IPS-18c (cell line): Measurements from ENCODE around the gene MYBPH.

ENCODE experiments used
- H3K4me3 ChIP-seq: 2 replicates; pipeline ENCODE4 v1.7.0; 2013; ENCODE audit warnings: low read depth, mild to moderate bottlenecking, low read length, moderate library complexity; ENCODE audit not compliant: insufficient read depth
- H3K9me3 ChIP-seq: one replicate; pipeline ENCODE4 v1.6.1; 2013; ENCODE audit warnings: mild to moderate bottlenecking, low read length, moderate library complexity; ENCODE audit not compliant: control insufficient read depth, insufficient read depth

Gene MYBPH

DNA sequence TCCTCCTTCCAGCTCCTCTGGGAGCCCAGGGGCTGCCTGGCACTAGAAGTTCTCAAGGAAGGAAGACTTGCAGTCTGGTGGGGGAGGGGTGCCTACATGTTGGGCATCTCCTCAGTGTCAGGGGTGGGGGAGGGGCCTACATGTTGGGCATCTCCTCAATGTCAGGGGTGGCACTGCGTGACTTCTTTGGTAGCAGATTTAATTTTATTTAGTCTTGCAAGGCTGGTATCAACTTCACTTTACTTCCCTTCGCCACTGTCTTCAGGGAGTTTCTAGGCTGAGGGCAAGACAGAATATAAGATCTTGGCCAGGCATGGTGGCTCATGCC, 29.6 kb downstream of the MYBPH start:
- no peak overlapping the region for H3K4me3 ChIP-seq

DNA sequence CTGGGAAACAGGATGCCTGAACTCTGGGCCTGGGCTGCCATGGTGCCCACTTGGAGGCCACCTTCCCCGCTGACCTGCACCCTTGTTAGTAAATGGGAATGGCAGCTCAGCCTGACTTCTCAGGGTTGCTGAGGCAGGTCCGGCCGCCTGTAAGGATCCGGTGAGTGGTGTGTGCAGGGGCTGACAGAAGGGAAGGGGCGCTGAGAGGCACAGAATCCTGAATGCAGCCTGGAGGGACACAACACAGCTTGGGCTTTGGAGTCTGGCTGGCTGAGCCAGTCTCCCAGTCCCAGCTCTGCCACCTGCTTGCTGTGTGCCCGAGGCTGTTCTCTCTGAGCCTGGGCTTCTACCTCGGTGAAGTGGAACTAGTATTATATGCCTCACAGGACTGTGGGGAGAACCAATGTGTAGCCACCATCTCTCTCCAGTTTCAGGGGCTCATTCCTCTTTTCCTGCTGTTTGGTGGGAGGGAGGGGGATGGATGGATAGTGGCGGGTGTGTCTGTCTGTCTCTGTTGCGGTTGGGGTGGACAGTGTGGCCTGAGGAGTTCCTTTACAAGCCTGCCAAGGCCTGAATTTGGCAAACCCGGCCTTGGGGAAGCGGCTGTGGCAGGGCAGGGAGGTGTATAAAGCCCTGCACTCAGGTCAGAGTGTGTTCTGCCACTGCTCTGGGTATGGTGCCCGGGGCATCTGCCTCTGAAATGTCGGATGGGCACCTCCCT, 30.1 kb downstream of the MYBPH start:
- no peak overlapping the region for H3K4me3 ChIP-seq
- no peaks in the 10 kb centered on the region for H3K9me3 ChIP-seq

More for the DNA sequence above, 29.6 kb downstream of the MYBPH start:
- H3K9me3 ChIP-seq = no peaks in the 10 kb centered on the region

DNA sequence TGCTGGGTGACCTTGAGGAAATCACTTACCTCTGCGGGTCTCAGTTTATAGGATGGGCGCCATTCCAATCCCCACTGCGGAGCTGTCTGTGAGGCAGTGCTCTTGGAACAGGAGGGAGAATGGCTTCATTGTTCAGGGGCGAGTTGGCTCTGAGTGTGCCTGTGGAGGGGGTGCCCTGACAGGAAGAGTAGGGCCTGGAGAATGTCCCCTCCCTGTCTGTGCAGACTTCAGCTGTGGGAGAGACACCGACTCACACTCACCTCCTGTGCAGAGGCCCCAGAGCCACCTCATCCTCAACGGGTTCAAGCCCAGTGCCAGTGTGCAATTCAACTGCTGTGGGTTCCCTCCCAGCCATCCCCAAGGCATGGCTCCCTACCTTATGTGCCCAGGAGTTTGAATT, 31.0 kb downstream of the MYBPH start:
- Histone ChIP-seq H3K9me3 (no peaks in the 10 kb centered on the region), H3K4me3 (no peak overlapping the region)

DNA sequence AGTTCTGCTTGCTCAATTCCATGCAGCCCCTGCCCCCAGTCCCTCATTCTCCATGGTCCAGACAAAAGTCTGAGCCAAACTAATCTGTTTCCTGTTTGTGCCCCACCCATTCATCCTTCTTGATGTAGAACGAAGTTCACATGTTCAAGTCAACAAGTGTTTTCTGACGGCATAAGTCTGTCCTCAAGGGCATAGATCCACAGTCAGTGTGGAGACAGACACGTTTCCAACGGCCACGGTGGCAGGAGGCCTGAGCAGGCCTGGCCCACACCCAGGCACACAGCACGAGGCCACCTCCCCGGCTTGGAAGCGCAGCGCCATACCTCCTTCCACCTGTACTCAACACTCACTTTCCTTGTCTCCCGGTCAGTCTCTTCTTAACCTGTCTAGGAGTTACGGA, 32.0 kb downstream of the MYBPH start:
- Histone ChIP-seq H3K4me3 (no peak overlapping the region), H3K9me3 (no peaks in the 10 kb centered on the region)

DNA sequence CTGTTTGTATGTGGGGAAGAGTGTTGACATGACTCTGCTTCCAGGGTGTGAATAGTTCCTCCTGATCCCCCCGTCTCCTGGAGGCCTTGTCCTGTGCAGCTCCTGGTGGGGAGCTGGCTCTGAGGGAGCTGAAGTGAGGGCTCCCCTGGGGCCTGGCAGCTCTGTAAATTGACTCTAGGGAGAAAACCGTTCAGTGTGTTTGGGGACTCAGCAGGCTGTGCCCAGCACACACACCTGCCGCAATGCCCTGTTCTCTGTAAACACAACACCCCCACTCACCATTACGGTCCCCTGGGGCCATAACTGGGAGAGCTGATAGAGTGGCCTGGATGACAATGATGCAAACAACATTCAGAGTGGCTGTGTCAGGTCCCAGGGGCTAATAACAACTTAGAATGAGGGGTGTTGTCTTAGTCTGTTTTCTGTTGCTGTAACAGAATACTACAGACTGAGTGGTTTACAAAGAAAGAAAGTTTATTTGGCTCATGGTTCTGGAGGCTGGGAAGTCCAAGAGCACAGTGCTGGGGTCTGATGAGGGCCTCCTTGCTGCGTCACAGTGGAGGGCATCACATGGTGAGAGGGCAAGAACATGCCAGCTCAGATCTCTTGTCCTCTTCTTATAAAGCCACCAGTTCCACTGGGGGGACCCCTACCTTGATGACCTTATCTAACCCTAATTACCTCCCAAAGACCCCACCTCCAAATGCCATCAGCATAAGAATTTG, 32.8 kb downstream of the MYBPH start:
- Histone ChIP-seq H3K4me3 (no peak overlapping the region; the same call in 1 of the 2 replicates), H3K9me3 (no peaks in the 10 kb centered on the region)

DNA sequence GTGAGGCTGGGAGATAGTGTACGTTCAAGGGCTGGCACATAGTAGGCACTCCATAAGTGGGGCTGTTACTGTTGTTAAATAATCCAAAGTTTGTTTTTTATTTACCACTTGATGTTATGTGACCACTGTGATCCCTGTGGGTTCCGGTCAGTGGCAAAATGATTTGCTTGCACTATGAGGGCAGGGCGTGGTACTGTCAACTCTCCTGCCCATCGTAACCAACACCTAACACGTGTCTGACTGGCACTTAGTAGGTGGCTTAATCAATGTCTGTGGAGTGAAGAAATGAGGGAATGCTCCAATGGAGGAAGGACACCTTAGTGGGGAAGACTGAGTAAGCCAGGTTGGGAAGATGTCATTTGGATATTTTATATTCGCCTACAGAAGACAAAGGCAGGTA, 33.5 kb downstream of the MYBPH start:
- Histone ChIP-seq H3K9me3 (no peaks in the 10 kb centered on the region), H3K4me3 (no peak overlapping the region)

DNA sequence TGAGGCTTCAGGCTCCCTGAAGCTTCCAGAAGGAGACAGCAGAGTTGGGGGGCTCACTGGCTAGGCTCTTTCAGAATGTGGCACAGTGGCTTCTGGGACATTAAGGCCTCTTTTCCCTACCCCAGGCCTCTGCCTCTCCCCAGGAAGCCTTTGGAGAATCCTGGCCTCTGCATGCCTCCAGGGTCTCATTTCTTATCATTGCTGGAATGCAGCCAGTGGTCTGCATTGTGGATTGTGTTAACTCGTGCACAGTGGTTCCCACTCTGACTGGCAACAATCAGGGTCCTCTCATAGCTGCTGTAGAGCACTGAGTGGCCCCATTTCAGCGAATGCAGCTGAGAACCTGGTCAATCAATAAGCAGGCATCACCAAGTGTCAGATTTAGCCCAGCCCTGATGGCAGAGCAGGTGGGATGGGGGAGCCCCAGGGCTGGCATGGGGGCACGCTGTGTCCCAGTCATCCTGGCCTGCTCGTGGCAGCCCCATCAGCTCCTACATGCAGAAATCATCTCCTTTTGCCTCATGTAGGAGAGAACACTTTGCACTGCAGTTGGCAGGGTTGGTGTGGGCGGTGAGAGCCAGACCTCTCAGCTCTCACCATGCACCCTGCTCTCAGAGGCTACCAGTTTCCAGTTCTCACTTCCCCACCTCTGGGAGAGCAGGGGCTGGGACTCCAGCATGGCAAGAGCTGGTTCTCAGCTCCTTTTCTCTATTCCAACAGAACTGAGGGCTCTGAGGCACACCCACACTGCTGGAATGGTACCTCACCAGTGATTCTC, 34.7 kb downstream of the MYBPH start:
- H3K4me3 ChIP-seq = no peak overlapping the region
- H3K9me3 ChIP-seq = no peaks in the 10 kb centered on the region

DNA sequence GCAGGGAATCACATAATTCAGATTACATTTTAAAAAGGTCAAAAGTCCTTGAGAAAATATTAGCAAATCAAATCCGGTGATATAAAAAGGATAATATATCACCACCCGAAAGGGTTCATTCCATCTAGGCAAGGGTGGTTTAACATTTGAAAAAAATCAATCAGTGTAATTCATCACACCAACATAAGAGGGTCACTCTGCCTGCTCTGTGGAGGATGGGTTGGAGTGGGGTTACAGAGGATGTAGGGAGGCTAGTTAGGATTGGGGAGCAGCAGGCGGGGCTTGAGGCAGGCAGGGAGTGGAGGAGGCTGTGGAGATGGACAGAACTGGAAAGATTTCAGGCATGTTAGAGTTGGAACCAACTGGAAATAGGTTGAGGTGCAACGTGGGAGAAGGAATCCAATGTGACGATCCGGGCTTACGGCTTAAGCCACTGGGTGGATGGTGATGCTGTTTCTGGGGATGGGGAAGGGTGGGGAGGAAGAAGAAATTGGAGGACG, 35.6 kb downstream of the MYBPH start:
- Histone ChIP-seq H3K9me3 (no peaks in the 10 kb centered on the region), H3K4me3 (no peak overlapping the region)

DNA sequence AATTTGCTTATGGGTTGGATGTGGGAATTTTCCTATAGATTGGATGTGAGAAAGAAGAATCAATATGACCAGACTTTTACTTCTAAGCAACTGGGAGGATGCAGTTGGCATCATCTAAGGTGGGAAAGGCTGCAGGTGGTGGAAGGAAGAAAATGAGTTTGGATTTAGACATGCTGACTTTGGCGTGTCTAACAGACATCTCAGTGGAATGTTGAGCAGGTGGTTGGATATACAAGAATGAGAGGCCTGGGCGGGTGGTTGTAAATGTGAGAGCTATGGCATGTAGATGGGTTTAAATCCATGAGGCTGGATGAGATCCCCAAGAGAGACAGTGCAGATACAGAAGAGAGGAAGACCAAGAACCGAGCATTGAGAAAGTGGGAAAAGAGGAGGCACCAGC, 37.6 kb downstream of the MYBPH start:
- H3K4me3 ChIP-seq = no peak overlapping the region

DNA sequence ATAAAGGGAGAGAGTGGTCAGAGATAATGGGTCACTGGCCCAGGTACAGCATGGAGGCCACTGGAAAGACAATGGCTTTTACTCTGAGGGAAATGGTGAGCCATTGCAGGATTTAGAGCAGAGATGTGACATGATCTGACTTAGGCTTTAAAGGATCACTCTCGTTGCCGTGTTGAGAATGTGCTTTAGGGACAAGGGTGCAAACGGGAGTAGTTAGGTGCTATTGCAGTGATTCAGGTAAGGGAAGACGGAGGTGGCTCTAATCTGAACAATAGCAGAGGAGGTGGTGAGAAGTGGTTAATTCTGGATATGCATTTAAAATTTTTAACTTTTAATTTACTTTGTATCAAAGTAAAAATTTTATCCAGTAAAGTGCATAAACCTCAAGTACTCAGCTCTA, 38.3 kb downstream of the MYBPH start:
- H3K4me3 ChIP-seq = no peak overlapping the region
- no peaks in the 10 kb centered on the region for H3K9me3 ChIP-seq

More for the DNA sequence above, 37.6 kb downstream of the MYBPH start:
- no peaks in the 10 kb centered on the region for H3K9me3 ChIP-seq

DNA sequence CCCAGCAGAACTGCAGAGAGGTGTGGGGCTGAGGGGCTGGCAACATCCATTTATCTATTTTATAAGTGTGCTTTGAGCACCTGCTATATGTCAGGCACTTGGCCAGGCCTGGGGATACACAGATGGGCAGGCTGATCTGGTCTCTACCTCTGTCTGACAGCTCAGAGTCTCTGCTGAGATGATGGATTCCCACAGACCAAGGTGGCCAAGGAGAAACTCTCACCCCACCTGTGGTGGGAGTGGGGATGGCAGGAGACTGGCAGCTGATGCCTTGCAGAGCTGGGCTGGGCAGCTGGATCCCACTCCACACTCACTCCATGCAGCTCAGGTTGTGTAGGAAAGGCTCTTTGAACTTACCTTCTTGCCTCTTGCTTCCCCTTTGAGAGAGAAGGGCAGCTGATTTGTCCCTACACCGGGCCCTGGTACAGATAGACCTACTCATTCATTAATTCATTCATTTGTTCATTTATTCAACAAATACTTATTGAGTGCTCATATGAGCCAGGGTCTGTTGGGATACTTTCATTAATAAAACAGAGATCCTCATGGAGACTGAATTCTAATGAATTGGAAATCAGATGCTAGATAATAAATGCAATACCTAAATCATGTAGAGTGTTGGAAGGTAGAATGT, 39.1 kb downstream of the MYBPH start:
- Histone ChIP-seq H3K4me3 (no peak overlapping the region), H3K9me3 (no peaks in the 10 kb centered on the region)

DNA sequence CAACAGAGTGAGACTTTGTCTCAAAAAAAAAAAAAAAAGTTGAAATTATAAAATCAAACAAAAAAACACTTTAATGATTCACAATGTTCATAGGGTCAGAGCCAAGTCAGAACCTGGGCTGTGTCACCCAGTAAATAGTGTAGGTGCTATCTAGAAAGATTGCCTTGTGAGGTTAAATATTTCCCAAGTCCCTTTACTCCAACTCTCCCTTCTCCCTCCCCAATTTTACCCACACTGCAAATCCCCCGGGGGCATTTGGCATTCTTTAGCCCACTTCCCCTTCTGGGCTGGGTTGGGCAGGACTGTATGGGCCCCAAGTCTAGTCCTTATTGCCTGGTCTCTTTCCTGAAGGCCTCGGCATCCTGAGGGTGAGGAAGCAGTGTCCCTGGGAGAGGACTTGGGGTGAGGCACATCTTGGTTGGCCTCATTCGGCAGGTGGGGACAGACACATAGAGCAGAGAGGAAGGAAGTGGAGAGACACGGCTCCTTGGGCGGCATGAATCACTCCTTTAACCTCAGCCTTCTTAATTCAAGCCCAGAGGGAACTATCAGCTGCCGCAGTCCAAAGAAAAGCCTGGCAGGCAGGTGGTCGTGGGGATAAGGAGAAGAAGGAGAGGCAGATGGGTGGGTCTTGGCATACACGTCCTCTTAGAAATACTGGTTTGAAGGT, 39.9 kb downstream of the MYBPH start:
- no peak overlapping the region for H3K4me3 ChIP-seq
- no peaks in the 10 kb centered on the region for H3K9me3 ChIP-seq

DNA sequence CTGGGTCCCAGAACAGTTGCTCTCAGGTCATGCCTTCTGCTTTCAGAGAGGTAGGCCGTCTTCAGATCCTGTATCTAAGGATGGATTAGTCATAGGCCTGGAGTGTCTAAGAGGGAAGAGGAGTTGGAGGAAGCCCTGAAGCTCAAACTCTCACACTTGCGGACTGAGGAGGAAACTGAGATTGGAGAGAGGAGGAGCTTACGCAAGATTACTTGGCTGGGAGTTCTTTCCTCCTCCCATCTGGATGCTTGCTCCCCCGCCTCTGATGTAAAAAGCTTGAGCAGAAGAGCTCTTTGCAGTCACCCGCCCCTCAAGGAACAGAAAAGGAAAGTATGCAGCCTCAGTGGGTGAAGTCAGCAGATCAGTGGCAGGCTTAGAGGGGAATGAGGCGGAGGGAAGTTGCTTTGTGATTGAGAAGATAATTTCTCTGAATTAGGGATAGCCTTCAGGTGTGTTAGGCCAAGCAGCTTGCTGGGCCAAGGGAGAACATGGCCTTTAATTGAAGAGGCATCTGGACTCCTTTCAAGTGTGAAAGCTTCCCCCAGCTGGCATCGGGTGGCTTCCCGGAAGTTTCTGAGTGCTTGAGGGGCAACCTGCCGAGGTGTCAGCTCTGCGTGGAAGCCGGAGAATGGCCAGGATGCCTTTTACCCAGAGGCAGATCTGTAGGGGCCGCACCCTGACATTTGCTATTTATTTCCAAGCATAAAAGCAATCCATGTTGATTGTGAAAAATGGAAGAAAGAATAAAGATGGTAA, 41.5 kb downstream of the MYBPH start:
- Histone ChIP-seq H3K9me3 (no peaks in the 10 kb centered on the region), H3K4me3 (no peak overlapping the region)

DNA sequence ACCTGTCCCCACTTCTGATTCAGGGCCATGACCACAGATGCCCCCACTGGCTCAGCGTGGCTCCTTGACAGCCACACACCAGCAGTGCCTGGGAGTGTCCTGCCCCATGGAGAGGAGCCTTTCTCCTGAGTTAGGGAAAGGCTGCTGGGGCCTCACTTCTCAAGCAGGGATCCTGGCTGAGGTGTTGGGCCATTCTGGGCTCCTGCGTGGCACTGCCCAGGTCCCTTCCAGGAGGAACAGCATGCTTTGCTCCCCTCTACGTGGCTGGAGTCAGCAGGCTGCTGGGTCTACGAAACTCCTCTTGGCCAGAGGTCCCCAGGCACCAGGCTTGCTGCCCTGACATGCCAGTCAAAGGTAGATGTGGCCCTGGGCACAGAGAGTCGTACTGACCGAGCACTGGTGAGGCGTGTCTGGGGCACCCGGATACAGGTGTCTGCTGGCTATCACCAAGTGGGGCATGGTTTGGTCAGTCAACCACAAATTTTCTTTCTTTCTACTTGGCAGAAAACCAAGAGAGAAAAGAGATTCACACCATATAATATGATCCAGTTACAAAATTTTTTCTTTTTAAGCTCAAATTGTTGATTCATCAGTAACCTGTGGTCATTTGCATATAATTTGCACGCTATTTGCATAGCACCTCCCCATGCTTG, 44.0 kb downstream of the MYBPH start:
- Histone ChIP-seq H3K4me3 (no peak overlapping the region), H3K9me3 (no peaks in the 10 kb centered on the region)

DNA sequence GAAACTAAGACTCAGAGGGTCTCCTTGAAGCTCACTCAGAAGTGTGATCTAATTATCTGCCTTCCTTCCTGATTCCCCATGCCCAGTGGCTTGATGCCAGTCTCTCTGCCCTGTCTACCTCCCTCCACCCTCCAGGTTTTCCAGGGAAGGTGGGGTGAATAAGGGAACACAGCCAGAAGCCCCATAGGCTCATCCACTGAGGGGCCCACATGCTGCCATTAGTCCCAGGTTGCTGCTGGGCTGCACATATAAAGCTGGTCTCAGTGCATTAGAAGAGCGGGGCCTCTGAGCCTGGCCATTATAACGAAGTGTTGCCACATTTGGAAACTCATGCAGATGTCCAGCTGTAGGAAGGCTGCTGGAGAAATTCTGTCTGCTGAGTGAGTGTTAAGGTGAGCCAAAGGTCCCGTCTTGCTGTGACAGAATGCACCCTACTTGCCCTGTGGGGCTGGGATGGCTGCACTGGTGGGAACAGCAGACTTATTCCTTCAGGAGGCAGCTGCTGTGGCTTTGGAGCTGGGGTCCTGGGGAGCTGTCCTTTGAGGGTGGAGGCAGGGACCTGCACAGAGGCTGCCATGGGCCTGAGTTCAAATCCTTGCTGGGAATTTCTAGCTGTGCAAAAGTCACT, 45.2 kb downstream of the MYBPH start:
- no peaks in the 10 kb centered on the region for H3K9me3 ChIP-seq
- no peak overlapping the region for H3K4me3 ChIP-seq
